ENCODE measurements around the gene MFSD11. TPM values are rescaled to one million over a fixed set of nuclear protein-coding genes. Genes with fewer than 3 reads are reported as not detected.
"Not testable (repeated sequence)": the region's sequence is repeated elsewhere in the genome, so short reads cannot be mapped to it uniquely, and the experiment has no call there.

The MFSD11 gene
- total RNA-seq, 1 donor, result 26.7 TPM

DNA sequence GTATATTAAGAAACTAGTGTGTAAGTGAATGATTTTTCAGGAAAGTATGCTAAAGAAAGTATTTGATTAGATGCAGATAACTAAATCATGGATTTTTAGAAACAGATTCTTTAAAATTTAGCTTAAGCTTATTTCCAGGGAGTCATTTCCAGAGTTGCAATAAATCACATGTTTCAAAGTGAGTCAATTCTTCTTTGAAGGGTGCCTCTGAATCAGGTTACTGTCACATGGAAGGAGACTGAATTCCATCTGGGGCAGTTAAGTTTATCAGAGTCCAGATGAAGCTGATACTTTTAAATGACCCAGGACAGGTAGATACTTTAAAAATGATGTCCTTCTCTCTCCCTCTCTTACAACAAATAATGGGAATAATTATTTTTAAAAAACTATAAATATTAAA, 5.0 kb downstream of the MFSD11 start:
- no peak for DNase-seq (ENCODE audit: low read depth in 2 of 3, low spot score in 2 of 3)

GRCh38 chr17:76744747-76745146, 6.8 kb downstream of the MFSD11 start:
- no peak for DNase-seq (ENCODE audit: low read depth in 2 of 3, low spot score in 2 of 3)

- DNase-seq (ENCODE audit: low read depth in 2 of 3, low spot score in 2 of 3), result not testable (repeated sequence)
These were observed 7.9 kb downstream of the MFSD11 start for GRCh38 chr17:76745785-76746184.

- DNase-seq (ENCODE audit: low read depth in 2 of 3, low spot score in 2 of 3), result no peak
These were observed 9.9 kb downstream of the MFSD11 start for GRCh38 chr17:76747716-76748363.

GRCh38 chr17:76748657-76749056, 10.7 kb downstream of the MFSD11 start:
- no peak for DNase-seq (ENCODE audit: low read depth in 2 of 3, low spot score in 2 of 3)

GRCh38 chr17:76751416-76751993, 13.6 kb downstream of the MFSD11 start:
- DNase-seq (ENCODE audit: low read depth in 2 of 3, low spot score in 2 of 3), result no peak

- no peak for DNase-seq (ENCODE audit: low read depth in 2 of 3, low spot score in 2 of 3)
These were observed 14.1 kb downstream of the MFSD11 start for GRCh38 chr17:76752006-76752405.

DNA sequence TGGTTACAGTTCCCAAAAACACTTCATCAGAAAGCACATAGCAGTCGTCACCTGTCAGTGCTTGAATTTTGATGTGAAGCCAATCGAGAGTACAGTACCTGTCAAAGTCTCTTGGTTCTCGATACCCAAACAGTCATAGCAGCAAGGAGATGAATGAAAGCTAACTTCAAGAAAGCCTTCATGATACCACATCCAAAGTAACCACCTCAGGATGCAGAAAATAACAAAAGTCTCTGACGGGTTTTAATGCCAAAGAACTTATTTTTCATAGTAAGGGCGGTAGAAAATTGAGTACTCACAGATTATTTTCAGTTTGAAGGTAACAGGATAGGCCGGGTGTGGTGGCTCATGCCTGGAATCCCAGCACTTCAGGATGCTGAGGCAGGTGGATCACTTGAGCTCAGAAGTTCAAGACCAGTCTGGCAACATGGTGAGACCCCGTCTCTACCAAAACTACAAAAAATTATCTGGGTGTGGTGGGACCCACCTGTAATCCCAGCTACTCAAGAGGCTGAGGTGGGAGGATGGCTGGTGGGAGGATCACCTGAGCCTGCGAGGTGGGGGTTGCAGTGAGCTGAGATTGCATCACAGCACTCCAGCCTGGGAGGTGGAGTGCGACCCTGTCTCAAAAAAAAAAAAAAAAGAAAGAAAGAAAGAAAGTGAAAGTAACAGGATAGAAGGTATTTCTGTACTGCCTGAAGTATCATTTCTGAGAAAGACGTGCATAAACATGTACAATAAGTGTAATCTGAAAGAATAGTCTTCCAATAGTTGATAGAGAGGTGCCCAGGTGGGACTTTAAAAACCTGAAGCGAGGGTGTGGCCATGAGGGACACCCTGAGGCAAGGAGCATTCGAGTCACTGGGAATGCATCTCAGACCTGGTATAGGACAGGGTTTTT, 15.4 kb downstream of the MFSD11 start:
- no peak for DNase-seq (ENCODE audit: low read depth in 2 of 3, low spot score in 2 of 3)

DNA sequence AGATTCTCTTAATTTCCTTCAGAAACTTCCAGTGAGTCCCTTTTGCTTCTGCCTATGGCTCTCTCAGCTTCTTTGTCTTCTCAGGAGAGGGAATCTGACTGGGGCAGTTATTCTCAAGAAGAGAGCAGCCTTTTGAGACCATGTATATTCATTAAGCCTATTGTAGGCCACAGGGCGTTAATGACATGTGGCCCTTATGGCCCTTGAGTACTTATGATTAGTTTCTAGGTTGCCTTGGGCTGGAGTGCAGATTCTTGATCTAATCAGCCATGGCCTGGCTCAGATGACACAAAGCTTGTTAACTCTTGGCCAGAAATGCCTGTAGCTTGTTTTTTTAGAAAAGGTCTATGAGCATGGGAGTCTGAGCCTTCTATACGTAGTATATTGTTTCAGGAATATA, 17.4 kb downstream of the MFSD11 start:
- no peak for DNase-seq (ENCODE audit: low read depth in 2 of 3, low spot score in 2 of 3)

GRCh38 chr17:76757256-76757655, 19.3 kb downstream of the MFSD11 start:
- DNase-seq (ENCODE audit: low read depth in 2 of 3, low spot score in 2 of 3), result no peak

DNA sequence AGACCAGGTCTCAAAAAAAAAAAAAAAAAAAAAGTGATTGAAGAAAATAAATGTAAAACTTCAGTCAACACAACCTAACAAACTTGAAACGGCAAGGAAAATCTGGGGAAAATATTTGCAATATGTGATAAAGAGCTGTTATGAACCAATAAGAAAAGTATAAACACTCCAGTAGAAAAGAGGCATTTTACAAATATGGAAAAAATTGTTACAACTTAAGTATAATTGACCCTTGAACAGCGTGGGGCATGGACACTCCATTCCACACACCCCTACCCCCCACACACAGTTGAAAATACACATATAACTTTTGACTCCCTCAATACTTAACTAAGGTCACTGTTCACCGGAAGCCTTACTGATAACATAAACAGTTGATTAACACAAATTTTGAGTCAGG, 20.7 kb downstream of the MFSD11 start:
- DNase-seq (ENCODE audit: low read depth in 2 of 3, low spot score in 2 of 3), result no peak

DNA sequence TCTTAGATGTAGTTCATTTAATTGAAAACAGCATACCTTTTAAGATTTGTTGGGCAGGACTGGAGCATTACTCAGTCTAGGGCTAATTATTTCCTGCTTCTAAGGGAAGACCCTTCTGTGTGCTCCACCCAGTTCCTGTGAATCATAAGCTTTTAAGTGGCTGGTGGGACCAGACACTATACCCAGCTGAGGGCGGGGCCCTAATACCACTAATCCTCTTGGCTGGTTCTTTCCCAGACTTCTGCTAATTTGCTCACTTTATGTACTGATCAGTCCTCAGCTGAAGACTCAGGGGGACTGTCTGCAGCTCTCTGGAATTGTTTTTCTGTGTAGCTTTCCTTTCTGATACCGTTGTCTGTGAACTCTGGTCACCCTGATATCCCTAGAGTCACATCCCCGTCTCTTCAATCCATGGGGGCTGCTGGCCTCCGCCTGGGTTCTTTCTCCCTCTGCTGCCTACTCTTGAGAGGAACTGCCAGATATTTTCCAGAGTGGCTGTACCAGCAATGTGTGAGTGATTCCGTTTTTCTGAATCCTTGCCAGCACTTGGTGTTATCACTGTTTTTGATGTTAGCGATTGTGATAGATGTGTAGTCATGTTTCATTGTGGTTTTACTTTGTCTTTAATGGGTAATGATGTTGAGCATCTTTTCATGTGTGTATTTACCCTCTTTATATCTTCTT, 35.1 kb downstream of the MFSD11 start:
- DNase-seq (ENCODE audit: low read depth in 2 of 3, low spot score in 2 of 3), result no peak

GRCh38 chr17:76775021-76775600, 37.2 kb downstream of the MFSD11 start:
- DNase-seq (ENCODE audit: low read depth in 2 of 3, low spot score in 2 of 3), result no peak

DNA sequence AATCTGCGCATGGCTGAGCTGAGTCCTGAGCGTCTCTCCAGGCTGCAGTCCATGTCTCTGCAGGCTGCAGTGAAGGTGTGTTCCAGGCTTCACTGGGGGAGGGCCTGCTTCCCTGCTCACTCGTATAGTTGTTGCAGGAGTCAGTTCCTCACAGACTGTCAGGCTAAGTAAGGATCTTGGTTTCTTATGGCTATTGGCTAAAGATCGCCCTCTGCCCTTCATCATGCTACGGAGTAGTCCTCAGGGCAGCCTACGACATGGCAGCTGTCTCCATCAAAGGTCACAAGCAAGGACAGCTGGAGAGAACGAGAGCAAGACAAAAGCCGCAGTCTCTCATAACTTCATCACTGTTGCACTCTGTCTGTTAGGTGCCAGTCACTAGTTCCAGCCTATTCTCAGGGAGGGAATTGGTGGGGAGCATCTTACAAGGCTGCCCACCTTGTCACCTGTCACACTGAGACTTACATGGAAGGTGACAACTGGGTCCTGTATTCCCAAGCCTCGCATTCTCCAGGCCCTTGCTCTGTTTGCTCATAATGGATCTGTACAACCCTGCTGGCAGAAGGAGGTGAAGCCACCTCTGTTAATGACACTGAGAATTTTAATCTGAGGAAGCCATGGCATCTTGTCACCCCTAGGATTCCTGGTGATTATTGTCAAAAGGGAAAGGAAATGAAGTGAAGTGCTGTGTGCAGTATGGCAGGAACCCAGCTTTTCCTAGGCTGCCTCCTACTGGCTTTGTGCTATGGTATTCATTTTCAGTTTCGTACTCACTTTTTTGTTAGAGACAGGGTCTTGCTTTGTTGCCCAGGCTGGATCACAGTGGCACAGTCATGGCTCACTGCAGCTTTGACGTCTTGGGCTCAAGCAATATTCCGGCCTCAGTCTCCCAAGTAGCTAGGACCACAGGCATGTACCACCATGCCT, 43.4 kb downstream of the MFSD11 start:
- DNase-seq (ENCODE audit: low read depth in 2 of 3, low spot score in 2 of 3), result peak in 1 of 3 donors; percentile 2

DNA sequence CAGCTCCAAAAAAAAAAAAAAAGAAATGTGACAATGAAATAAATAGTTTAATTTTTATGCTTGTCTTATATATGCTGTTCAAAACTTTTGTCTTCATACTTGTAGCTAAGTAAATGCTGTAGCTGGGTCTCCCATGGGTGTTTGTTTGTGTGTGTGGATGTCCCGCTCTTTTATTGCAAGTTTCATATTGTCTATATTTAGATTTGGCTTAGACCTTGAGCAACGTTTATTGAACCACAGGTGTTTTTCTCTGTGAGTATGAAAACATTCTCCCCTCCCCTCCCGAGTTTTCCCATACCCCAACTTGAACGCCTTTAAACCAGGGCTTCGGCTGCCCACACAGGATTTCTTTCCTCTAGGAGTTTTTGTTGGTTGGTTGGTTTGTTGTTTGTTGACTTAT, 45.2 kb downstream of the MFSD11 start:
- DNase-seq (ENCODE audit: low read depth in 2 of 3, low spot score in 2 of 3), result no peak

DNA sequence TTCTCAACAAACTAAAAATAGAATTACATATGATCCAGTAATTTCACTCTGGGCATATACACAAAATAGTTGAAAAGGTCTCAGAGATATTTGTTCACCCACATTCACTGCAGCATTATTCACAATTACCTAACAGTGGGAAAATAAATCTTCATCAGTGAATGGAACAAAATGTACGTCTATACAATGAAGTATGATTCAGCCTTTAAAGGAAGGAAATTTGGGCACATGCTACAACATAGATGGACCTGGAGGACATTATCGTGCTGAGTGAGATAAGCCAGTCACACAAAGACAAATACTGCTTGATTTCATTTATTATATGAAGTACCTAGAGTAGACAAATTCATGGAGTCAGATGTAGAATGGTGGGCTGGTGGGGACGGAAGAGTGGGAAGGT, 47.0 kb downstream of the MFSD11 start:
- no peak for DNase-seq (ENCODE audit: low read depth in 2 of 3, low spot score in 2 of 3)

DNA sequence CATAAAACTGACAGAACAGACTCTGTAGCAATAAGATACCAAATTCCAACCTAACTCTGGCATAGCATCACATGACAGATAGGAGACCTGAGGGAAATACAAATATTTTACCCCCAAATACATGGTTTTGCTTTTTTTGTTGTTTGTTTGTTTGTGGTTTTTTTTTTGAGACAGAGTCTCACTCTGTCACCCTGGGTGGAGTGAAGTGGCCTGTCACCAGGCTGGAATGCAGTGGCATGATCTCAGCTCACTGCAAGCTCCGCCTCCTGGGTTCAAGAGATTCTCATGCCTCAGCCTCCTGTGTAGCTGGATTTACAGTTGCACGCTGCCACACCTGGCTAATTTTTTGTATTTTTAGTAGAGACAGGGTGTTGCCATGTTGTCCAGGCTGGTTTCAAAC, 49.9 kb downstream of the MFSD11 start:
- not testable (repeated sequence) for DNase-seq (ENCODE audit: low read depth in 2 of 3, low spot score in 2 of 3)

DNA sequence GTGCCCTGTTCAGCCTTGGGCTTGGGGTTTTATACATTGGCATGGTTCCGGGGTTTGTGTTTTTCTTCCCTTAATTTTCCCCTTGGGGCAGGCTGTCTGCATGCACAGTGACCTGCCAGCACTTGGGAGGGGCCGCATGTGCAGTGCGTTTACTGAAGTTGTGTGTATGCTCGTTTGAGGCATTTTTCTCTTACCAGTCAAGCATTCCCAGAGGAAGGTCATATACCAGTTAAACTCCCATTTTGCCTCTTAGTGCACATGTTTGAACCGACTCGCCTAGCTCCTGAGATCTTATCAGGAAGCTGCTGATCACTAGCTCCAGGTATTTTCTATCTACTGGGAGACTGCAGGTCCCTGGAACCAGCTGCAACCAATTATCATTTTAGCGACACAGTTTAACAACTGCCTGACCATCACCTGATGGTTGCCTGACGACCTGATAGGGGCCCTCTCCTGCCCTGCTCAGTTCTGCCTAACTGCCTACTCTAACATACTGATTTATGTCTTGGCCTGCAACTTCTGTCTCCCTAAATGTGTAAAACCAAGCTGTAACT, 51.4 kb downstream of the MFSD11 start:
- no peak for DNase-seq (ENCODE audit: low read depth in 2 of 3, low spot score in 2 of 3)
